Sciatic nerve (tissue), 2 donors: ENCODE data around the gene SLC25A34. TPM values are rescaled to one million over a fixed set of nuclear protein-coding genes. Genes with fewer than 3 reads are reported as not detected.
A peak's percentile ranks its signal among the peaks of the same experiment; 100 is the strongest.

Experiments
- ATAC-seq: fragments of 200-7000 bp; cut with Tn5 transposase; one replicate; pipeline ENCODE4 v1.9.1; 2020; ENCODE audit warnings: mild to moderate bottlenecking, moderate library complexity
- DNase-seq: peaks from one replicate; pipeline ENCODE4 v3.0.0-alpha.2; 2020; ENCODE audit warnings: low spot score
- intact Hi-C: fragments of 100-400 bp; cut with DNase I; formaldehyde crosslinking; loops from one replicate; pipeline ENCODE4 v1.14.2; 2022
- total RNA-seq: library from RNA; stranded (reverse); fragmentation: NEBNext Ultra II Directional; extraction: Animal tissue kit (Norgen Biotek cat#: 25700); gene quantifications from one replicate; pipeline ENCODE4 v1.2.1, GENCODE V29; 2021
- donor health status: DM: no; HTN: no; CAD: no.
- donor health status: DM: no; HTN: no; CAD: no.

The SLC25A34 gene
- total RNA-seq, 1 donor from 2014 or later, result 1.6 TPM

GRCh38 chr1:15744122-15744679 is 8.1 kb downstream of the SLC25A34 start:
- no peak for DNase-seq
- ATAC-seq, result no peak
- intact Hi-C loops, result no loop called here

- intact Hi-C loops, result no loop called here
- ATAC-seq (no peak), DNase-seq (no peak)
Measured at GRCh38 chr1:15747378-15747777, 11.3 kb downstream of the SLC25A34 start.

GRCh38 chr1:15748264-15748663 is 12.2 kb downstream of the SLC25A34 start:
- no peak for DNase-seq
- intact Hi-C loops, result no loop called here
- ATAC-seq, result no peak

GRCh38 chr1:15748690-15749398 is 12.8 kb downstream of the SLC25A34 start:
- intact Hi-C loops, result no loop called here
- ATAC-seq (no peak), DNase-seq (no peak)

- DNase-seq (no peak), ATAC-seq (peak; percentile 35)
- intact Hi-C loops, result no loop called here
Measured at GRCh38 chr1:15749399-15750291, 13.6 kb downstream of the SLC25A34 start.

GRCh38 chr1:15750924-15751323 is 14.9 kb downstream of the SLC25A34 start:
- intact Hi-C loops, result no loop called here
- no peak for ATAC-seq

GRCh38 chr1:15751717-15752116 is 15.7 kb downstream of the SLC25A34 start:
- ATAC-seq (no peak), DNase-seq (no peak)
- intact Hi-C loops, result no loop called here

More at GRCh38 chr1:15750924-15751323, 14.9 kb downstream of the SLC25A34 start:
- DNase-seq, result no peak

- intact Hi-C loops, result no loop called here
- DNase-seq (no peak), ATAC-seq (no peak)
Measured at GRCh38 chr1:15753776-15754175, 17.7 kb downstream of the SLC25A34 start.

GRCh38 chr1:15755021-15755645 is 19.1 kb downstream of the SLC25A34 start:
- DNase-seq (no peak), ATAC-seq (no peak)
- intact Hi-C loops, result no loop called here

GRCh38 chr1:15755646-15756040 is 19.6 kb downstream of the SLC25A34 start:
- no peak for DNase-seq
- no peak for ATAC-seq
- intact Hi-C loops, result no loop called here

- intact Hi-C loops, result no loop called here
- no peak for DNase-seq
- no peak for ATAC-seq
Measured at GRCh38 chr1:15756143-15757015, 20.3 kb downstream of the SLC25A34 start.

- DNase-seq, result no peak
- intact Hi-C loops, result no loop called here
- ATAC-seq, result no peak
Measured at GRCh38 chr1:15757016-15757543, 21.0 kb downstream of the SLC25A34 start.

- no peak for DNase-seq
- intact Hi-C loops, result no loop called here
- ATAC-seq, result peak; percentile 21
Measured at GRCh38 chr1:15757575-15758342, 21.7 kb downstream of the SLC25A34 start.

GRCh38 chr1:15758343-15758931 is 22.4 kb downstream of the SLC25A34 start, which contains the start of gene FBLIM1:
TSS of gene FBLIM1 (plus strand) at chr1:15758795. CDS start at chr1:15764984, 6,189 bp downstream.
- DNase-seq (no peak), ATAC-seq (no peak)
- intact Hi-C loops, result no loop called here

GRCh38 chr1:15758953-15759661 is 23.0 kb downstream of the SLC25A34 start:
- DNase-seq, result no peak
- intact Hi-C loops, result no loop called here
- peak; percentile 3 for ATAC-seq

GRCh38 chr1:15760520-15761211 is 24.6 kb downstream of the SLC25A34 start:
- DNase-seq (no peak), ATAC-seq (peak; percentile 51)
- intact Hi-C loops, result no loop called here
